ENCODE data around the gene BANP. TPM values are rescaled to one million over a fixed set of nuclear protein-coding genes. Genes with fewer than 3 reads are reported as not detected.

BANP gene
- total RNA-seq, 1 experiment from 2014 or later, result 22.8 TPM

DNA sequence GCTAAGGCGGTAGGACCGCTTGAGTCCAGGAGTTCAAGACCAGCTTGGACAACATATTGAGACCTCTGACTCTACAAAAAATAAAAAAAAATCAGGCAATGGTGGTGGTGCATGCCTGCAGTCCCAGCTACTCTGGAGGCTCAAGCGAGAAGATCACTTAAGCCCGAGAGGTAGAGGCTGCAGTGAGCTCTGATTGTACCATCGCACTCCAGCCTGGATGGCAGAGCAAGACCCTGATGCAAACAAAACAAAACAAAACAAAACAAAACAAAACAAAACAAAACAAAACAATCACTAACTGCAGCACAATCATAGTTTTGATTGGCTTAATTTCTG lies 2.5 kb upstream of the BANP start:
- no peak for DNase-seq (ENCODE audit: low spot score)

- no peak for DNase-seq (ENCODE audit: low spot score)
Observed at GRCh38 chr16:87949071-87949744, 2.0 kb upstream of the BANP start.

GRCh38 chr16:87951552-87952538 lies 611 bp downstream of the BANP start:
- DNase-seq (ENCODE audit: low spot score), result peak; percentile 15

GRCh38 chr16:87952751-87953150 lies 1.5 kb downstream of the BANP start:
- DNase-seq (ENCODE audit: low spot score), result no peak

DNA sequence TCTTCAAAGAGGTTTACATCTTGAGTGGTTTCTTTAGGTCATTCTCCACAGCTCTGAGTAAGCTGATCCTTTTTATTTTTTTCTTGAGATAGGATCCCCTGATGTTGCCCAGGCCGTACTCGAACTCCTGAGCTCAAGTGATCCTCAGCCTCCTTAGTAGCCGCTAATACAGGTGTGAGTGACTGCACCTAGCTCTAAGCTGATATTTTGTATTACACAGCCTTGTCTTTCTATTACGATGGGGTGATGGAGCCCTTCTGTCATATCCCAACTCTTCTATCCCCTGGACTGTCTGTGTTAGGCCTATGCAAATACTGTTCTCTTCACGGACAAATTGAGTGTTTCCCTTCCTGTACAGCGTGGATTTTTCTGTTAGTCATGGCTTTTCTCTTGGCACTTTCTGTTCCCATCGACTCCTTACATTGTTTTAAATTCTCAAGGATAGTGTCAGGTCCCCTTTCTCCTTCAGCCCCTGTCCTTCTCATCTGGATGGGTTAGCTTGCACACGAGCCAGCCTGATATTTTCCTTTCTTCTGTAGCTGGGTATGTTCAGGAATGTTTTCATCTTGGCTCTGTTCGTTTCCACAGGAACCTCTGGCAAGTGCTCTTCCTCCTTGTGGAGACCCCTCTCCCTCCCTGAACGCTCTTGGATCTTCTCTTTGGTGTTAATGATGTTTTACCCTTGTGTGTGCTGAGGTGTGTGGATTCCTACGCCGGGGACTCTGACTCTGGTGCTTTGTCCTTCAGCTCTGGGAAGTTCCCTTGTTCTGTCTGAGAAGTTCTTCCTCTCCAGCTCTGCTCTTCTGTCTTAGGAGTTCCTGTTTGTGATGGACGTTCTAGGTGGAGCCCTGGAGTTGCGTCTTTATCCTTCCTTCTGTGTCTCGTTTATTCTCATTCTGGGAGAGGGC lies 2.3 kb downstream of the BANP start:
- no peak for DNase-seq (ENCODE audit: low spot score)

GRCh38 chr16:87954361-87954760 lies 3.1 kb downstream of the BANP start:
- no peak for DNase-seq (ENCODE audit: low spot score)

DNA sequence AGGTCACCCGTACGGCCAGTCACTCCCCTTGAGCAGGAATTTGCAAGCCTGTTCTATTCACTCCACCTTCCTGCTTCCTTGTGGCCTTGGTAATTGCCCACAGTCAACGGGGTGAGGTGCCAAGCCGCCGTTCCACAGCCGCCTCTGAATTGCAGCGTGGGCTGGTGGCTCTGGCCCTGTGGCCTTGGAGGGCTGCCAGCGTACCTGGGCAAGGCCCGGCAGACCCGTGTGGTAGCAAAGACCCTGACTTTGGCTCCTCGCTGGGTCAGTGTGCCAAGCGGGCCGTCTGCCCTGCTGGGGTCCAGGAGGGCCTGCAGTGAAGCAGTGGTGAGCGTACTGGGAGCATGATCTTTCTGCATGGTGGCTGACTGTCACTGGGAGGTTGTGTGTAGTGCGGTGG lies 3.6 kb downstream of the BANP start:
- DNase-seq (ENCODE audit: low spot score), result no peak

- no peak for DNase-seq (ENCODE audit: low spot score)
Observed at GRCh38 chr16:87955302-87956097, 4.3 kb downstream of the BANP start.

- no peak for DNase-seq (ENCODE audit: low spot score)
Observed at GRCh38 chr16:87956098-87956364, 4.8 kb downstream of the BANP start.

- peak; percentile 19 for DNase-seq (ENCODE audit: low spot score)
Observed at GRCh38 chr16:87956365-87957231, 5.4 kb downstream of the BANP start.

DNA sequence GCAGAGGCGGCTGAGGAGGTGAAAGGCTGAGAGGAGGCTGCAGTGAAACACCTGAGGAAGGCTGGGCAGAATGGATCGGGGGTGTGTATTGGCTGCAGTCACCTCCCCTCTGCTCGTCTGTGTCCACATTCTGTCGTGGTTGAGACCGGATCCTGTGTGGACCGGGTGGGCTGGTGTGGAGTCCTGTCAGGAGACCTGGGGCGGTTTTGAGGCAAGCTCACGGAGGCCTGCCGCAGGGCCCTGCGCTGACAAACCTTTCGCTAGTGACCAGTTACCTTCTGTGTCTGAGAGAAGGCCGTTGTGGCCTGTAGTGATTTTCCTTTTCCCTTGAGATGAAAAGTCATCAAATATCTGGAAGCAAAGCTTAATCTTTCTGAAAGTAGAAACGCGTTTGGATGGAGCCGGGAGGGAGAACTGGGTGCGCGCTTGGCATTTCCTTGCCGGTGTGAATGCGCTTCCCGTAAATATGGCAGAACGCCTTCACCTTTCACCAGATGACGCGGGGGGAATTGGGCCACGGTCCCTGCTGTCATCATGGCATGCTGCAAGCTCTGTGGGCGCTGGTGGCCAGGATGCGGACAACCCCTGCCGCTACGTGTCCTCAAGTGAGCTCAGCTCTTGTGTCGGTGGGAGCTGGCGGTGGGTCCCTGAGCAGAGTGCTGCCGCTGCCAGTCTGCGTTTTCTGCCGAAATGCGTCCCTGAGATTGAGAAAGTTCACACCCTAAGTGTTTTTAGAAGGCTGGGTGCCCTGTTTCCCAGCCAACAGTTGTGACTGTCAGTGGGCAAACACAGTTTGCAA lies 6.3 kb downstream of the BANP start:
- no peak for DNase-seq (ENCODE audit: low spot score)

- no peak for DNase-seq (ENCODE audit: low spot score)
Observed at GRCh38 chr16:87958632-87959031, 7.4 kb downstream of the BANP start.

- no peak for DNase-seq (ENCODE audit: low spot score)
Observed at GRCh38 chr16:87959391-87959990, 8.3 kb downstream of the BANP start.

GRCh38 chr16:87960296-87960695 lies 9.1 kb downstream of the BANP start:
- DNase-seq (ENCODE audit: low spot score), result no peak

- DNase-seq (ENCODE audit: low spot score), result no peak
Observed at GRCh38 chr16:87960852-87961251, 9.6 kb downstream of the BANP start.

DNA sequence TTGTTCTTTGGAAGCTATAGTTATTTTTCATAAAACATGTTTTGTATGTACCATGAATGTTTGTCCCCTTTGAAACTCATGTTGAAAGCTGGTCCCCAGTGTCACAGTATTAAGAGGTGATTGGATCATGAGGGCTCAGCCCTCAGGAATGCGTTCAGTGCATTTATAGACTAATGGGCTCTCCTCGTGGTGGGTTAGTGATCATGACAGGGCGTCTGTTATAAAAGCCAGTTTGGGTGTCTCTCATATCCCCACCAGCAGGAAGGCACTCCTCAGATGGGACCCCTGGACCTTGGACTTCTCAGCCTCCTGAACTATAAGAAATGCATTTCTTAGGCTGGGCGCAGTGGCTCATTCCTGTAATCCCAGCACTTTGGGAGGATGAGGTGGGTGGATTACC lies 10.4 kb downstream of the BANP start:
- DNase-seq (ENCODE audit: low spot score), result no peak

DNA sequence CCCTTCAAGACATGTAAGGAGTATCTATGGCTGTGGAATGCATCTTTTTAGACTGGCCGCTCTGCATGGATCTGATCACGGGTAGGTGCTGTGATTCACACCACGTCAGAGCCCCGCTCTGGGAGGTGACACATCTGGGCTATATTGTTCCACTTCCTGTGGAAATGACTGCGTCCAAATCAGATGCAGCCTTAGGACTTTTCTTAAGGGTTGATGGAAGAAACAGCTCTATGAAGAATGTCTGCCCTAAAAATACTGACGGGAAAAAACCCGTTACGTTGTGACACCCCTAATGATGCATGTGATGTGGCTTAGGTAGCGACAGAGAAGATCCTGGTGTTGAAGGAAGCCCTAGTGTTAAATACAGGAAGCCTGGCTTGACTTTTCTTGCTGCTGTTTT lies 12.2 kb downstream of the BANP start:
- DNase-seq (ENCODE audit: low spot score), result no peak

- DNase-seq (ENCODE audit: low spot score), result no peak
Observed at GRCh38 chr16:87964049-87964659, 12.9 kb downstream of the BANP start.

GRCh38 chr16:87965417-87965816 lies 14.2 kb downstream of the BANP start:
- DNase-seq (ENCODE audit: low spot score), result no peak
